Measurements from ENCODE around the gene ERBB4.

The ERBB4 gene

DNA sequence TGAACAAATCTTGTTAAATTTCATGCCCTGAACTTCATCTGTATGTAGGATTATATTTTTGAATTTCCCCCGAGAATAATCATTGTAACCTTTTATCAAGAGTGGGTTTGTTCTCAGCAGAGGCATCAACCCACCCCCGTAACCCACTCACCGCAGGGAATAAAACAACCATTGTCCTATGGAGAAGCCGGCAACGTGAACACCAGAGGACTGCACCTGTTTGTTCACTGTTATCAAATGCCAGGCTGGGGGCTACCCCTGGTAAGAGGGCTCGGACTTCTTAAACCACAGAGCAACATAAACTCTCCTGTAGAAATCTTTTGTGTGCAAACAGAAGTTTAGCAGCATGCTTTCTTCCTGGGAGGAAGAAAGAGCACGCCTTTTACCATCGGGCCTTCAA, 610.4 kb downstream of the ERBB4 start:
- TF ChIP-seq, protein P1, sequence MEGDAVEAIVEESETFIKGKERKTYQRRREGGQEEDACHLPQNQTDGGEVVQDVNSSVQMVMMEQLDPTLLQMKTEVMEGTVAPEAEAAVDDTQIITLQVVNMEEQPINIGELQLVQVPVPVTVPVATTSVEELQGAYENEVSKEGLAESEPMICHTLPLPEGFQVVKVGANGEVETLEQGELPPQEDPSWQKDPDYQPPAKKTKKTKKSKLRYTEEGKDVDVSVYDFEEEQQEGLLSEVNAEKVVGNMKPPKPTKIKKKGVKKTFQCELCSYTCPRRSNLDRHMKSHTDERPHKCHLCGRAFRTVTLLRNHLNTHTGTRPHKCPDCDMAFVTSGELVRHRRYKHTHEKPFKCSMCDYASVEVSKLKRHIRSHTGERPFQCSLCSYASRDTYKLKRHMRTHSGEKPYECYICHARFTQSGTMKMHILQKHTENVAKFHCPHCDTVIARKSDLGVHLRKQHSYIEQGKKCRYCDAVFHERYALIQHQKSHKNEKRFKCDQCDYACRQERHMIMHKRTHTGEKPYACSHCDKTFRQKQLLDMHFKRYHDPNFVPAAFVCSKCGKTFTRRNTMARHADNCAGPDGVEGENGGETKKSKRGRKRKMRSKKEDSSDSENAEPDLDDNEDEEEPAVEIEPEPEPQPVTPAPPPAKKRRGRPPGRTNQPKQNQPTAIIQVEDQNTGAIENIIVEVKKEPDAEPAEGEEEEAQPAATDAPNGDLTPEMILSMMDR (IDR thresholded peaks at IDR 0.05; ENCODE audit: low read depth, low read length) = no peak
- no peak for DNase-seq (ENCODE audit: extremely low read depth, low read depth)

DNA sequence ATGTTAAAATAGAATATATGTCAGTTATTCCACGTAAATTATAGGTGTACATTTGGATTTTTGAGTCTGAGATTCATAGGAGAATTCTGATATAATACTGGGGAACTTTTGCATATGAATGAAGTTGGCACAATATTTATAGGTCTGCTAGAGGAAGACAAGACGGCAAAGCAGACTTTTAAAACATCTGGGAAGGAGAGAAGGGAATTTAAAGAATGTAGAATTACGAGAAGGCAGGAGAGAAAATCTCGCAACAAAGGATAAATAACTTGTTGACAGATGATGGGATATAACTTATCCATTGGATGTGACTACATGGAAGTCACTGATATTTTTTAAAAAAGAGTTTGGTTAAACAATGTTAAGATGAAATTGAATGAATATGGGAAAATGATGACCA, 615.6 kb downstream of the ERBB4 start:
- TF ChIP-seq, protein P1 (IDR thresholded peaks at IDR 0.05; ENCODE audit: low read depth, low read length) = no peak

DNA sequence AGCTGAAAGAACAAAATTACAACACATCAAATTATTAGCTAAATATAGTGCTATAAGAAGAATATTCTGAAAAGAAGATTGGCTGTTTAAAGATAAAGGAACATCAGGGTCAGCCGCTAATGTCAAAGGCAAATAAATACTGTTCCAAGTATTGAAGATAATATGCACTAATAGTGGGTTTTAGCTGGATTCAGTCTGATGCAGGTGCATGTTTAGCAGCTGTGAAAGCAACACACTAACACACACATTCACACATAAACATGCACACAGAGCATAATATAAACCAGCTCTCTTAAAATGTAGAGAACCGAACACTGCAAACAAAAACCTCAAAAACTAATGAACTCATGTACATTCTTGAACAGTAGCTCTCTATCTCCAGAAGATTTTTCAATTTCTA, 634.6 kb downstream of the ERBB4 start:
- DNase-seq (ENCODE audit: extremely low read depth, low read depth) = no peak
- TF ChIP-seq, protein P1 (IDR thresholded peaks at IDR 0.05; ENCODE audit: low read depth, low read length) = no peak

More for the DNA sequence above, 615.6 kb downstream of the ERBB4 start:
- no peak for DNase-seq (ENCODE audit: extremely low read depth, low read depth)

DNA sequence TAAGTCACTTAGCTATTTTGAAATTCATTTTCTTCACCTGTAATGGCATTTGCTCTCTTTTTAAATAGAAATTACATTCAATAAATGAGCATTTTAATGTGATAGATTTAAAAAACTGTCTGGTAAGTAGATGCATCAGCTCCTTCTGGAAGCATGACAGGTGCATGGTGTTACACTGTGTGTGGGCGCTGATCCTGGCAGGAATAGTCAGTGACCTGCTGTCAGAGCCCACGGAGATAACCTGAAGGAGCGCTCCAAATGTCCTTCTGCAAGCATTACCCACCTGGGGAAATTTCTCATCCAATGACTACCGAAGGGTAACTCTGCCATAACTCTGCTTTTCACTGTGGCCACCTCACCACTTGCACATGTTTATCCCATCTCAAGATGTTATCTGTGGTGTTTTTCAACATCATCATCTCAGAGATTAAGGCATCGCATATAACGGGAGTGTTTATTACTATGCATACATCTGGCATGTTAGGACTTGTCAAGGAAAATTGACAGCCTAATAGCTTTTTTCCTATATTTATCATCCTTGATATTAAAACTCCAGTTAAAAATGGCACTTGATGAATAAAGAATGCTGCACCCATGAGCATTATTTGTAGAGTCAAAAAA, 637.3 kb downstream of the ERBB4 start:
- no peak for DNase-seq (ENCODE audit: extremely low read depth, low read depth)
- TF ChIP-seq, protein P1 (IDR thresholded peaks at IDR 0.05; ENCODE audit: low read depth, low read length) = no peak

DNA sequence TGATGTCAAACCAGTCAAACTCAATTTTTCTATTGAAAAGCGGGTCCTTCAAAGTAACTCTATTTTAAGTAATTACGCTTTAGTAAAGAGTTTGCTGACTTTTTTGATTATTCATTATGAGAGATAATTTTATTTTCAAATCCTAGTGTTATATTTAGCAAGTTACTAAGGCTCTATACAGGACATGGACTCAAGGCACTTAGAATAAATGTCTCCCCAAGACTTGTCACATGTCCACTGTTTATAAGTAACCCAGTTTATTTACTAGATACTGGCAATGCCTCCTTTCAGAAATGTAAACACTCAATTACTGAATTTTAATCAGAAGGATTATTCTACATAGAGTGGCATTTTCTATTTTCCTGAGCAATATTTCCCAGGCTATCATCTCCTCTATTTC, 638.1 kb downstream of the ERBB4 start:
- no peak for DNase-seq (ENCODE audit: extremely low read depth, low read depth)
- TF ChIP-seq, protein P1 (IDR thresholded peaks at IDR 0.05; ENCODE audit: low read depth, low read length) = no peak

DNA sequence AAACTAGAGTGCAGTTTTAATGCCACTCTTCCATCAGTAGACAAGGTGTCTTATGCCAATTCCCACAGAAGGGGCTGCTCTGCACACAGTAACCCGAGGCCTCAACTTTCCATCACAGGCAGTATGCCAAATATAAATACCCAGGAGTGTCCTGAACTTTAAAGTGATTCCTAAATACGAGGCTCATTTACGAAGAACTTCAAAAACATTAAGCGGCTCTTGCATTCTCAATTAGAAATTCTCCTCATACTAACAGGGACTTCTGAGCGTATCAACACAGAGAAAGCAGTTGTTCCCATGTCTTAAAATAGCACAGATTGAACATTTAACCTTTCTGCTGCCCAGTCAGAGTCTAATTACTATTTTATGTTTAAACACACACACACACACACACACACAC, 638.6 kb downstream of the ERBB4 start:
- TF ChIP-seq, protein P1 (IDR thresholded peaks at IDR 0.05; ENCODE audit: low read depth, low read length) = no peak
- no peak for DNase-seq (ENCODE audit: extremely low read depth, low read depth)

DNA sequence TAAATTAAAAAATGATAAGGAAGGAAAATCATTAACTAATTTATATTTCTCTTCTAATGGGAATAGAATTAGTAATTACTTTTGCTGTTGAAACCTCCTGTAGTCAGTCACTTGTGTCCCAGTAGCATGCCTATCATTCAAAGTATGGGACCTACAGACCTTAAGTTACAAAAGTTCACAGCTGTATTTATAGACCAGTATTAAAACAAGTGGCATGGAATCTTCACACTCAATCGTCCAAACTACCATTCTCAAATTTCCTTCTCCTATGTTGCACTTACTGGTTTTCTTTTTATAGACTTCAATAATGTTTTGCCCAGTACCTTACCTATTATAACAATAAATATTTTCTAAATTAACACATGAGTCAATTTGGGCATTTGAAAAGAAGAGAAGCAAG, 639.9 kb downstream of the ERBB4 start:
- TF ChIP-seq, protein P1 (IDR thresholded peaks at IDR 0.05; ENCODE audit: low read depth, low read length) = no peak
- no peak for DNase-seq (ENCODE audit: extremely low read depth, low read depth)

Measured in AG09319 (cell line).